Measurements from ENCODE around the gene THEMIS. TPM values are rescaled to one million over a fixed set of nuclear protein-coding genes. Genes with fewer than 3 reads are reported as not detected.

Gene THEMIS
- total RNA-seq, 1 experiment from 2014 or later: not detected

DNA sequence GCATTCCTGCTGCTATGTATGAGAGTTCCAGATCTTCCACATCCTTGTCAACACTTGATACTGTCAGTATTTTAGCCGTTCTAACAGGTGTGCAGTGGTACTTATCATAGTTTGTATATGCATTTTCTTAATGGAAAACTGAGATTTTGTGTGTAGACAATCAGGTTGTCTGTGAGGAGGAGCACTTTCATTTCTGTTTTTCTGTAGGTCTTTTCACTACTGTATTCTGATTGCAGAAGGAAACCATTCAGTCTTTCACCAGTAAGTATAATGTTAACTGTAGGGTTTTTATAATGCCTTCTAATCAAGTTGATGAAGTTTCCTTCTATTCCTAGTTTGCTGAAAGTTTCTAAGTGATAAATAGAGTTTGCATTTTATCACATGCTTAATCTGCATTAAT lies 216.4 kb downstream of the THEMIS start:
- Mint-ChIP-seq H3K4me3 (no peak overlapping the region), H3K27me3 (ENCODE audit: low read depth) (no peaks in the 10 kb centered on the region), H3K4me1 (peaks cover 6% of the 10 kb centered on the region), H3K9me3 (peaks cover 8% of the 10 kb centered on the region), H3K27ac (no peak overlapping the region), H3K36me3 (peaks cover 5% of the 10 kb centered on the region; the same call in 1 of the 2 replicates)
- TF ChIP-seq, protein P1, sequence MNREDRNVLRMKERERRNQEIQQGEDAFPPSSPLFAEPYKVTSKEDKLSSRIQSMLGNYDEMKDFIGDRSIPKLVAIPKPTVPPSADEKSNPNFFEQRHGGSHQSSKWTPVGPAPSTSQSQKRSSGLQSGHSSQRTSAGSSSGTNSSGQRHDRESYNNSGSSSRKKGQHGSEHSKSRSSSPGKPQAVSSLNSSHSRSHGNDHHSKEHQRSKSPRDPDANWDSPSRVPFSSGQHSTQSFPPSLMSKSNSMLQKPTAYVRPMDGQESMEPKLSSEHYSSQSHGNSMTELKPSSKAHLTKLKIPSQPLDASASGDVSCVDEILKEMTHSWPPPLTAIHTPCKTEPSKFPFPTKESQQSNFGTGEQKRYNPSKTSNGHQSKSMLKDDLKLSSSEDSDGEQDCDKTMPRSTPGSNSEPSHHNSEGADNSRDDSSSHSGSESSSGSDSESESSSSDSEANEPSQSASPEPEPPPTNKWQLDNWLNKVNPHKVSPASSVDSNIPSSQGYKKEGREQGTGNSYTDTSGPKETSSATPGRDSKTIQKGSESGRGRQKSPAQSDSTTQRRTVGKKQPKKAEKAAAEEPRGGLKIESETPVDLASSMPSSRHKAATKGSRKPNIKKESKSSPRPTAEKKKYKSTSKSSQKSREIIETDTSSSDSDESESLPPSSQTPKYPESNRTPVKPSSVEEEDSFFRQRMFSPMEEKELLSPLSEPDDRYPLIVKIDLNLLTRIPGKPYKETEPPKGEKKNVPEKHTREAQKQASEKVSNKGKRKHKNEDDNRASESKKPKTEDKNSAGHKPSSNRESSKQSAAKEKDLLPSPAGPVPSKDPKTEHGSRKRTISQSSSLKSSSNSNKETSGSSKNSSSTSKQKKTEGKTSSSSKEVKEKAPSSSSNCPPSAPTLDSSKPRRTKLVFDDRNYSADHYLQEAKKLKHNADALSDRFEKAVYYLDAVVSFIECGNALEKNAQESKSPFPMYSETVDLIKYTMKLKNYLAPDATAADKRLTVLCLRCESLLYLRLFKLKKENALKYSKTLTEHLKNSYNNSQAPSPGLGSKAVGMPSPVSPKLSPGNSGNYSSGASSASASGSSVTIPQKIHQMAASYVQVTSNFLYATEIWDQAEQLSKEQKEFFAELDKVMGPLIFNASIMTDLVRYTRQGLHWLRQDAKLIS (CRISPR knock-in tag; IDR thresholded peaks at IDR 0.05; ENCODE audit: borderline replicate concordance): no peak
- TF ChIP-seq NFYB (CRISPR knock-in tag; conservative IDR thresholded peaks at IDR 0.05; ENCODE audit: low read depth) (no peak), NR1H2 (CRISPR knock-in tag; IDR thresholded peaks at IDR 0.05) (no peak), ZNF232 (CRISPR knock-in tag; IDR thresholded peaks at IDR 0.05) (no peak), GABPB1 (CRISPR knock-in tag; IDR thresholded peaks at IDR 0.05) (no peak), ZNF416 (CRISPR knock-in tag; IDR thresholded peaks at IDR 0.05) (no peak), ZNF121 (CRISPR knock-in tag; IDR thresholded peaks at IDR 0.05) (no peak), JAZF1 (CRISPR knock-in tag; IDR thresholded peaks at IDR 0.05) (no peak)
- TF ChIP-seq, protein P2, sequence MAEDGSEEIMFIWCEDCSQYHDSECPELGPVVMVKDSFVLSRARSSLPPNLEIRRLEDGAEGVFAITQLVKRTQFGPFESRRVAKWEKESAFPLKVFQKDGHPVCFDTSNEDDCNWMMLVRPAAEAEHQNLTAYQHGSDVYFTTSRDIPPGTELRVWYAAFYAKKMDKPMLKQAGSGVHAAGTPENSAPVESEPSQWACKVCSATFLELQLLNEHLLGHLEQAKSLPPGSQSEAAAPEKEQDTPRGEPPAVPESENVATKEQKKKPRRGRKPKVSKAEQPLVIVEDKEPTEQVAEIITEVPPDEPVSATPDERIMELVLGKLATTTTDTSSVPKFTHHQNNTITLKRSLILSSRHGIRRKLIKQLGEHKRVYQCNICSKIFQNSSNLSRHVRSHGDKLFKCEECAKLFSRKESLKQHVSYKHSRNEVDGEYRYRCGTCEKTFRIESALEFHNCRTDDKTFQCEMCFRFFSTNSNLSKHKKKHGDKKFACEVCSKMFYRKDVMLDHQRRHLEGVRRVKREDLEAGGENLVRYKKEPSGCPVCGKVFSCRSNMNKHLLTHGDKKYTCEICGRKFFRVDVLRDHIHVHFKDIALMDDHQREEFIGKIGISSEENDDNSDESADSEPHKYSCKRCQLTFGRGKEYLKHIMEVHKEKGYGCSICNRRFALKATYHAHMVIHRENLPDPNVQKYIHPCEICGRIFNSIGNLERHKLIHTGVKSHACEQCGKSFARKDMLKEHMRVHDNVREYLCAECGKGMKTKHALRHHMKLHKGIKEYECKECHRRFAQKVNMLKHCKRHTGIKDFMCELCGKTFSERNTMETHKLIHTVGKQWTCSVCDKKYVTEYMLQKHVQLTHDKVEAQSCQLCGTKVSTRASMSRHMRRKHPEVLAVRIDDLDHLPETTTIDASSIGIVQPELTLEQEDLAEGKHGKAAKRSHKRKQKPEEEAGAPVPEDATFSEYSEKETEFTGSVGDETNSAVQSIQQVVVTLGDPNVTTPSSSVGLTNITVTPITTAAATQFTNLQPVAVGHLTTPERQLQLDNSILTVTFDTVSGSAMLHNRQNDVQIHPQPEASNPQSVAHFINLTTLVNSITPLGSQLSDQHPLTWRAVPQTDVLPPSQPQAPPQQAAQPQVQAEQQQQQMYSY (CRISPR knock-in tag; IDR thresholded peaks at IDR 0.05): no peak
- TF ChIP-seq, protein P3, sequence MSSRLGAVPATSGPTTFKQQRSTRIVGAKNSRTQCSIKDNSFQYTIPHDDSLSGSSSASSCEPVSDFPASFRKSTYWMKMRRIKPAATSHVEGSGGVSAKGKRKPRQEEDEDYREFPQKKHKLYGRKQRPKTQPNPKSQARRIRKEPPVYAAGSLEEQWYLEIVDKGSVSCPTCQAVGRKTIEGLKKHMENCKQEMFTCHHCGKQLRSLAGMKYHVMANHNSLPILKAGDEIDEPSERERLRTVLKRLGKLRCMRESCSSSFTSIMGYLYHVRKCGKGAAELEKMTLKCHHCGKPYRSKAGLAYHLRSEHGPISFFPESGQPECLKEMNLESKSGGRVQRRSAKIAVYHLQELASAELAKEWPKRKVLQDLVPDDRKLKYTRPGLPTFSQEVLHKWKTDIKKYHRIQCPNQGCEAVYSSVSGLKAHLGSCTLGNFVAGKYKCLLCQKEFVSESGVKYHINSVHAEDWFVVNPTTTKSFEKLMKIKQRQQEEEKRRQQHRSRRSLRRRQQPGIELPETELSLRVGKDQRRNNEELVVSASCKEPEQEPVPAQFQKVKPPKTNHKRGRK (CRISPR knock-in tag; IDR thresholded peaks at IDR 0.05; ENCODE audit: borderline replicate concordance): no peak
- DNase-seq (ENCODE audit: low spot score): no peak
- POLR2A ChIA-PET: no interaction called here
- ATAC-seq: no peak
- CTCF ChIA-PET: no interaction called here
